HG03103 (cell line): ENCODE measurements around the gene C17orf50.

ENCODE experiments used
- ATAC-seq: cut with Tn5 transposase; IDR thresholded peaks from one replicate; pipeline ENCODE4 v1.9.1; 2021; ENCODE audit warnings: low read depth; ENCODE audit not compliant: unreplicated experiment

Gene C17orf50

GRCh38 chr17:35733366-35733765 is 27.3 kb upstream of the C17orf50 start:
- no peak for ATAC-seq

- no peak for ATAC-seq
Measured at GRCh38 chr17:35734396-35734795, 26.3 kb upstream of the C17orf50 start.

- ATAC-seq, result no peak
Measured at GRCh38 chr17:35735036-35735805, 25.5 kb upstream of the C17orf50 start.

- no peak for ATAC-seq
Measured at GRCh38 chr17:35736236-35736635, 24.5 kb upstream of the C17orf50 start.

GRCh38 chr17:35738519-35739133 is 22.1 kb upstream of the C17orf50 start:
- no peak for ATAC-seq

- ATAC-seq, result no peak
Measured at GRCh38 chr17:35740216-35740615, 20.5 kb upstream of the C17orf50 start.

GRCh38 chr17:35740997-35741931 is 19.4 kb upstream of the C17orf50 start:
- ATAC-seq, result no peak

- ATAC-seq, result no peak
Measured at GRCh38 chr17:35742496-35742895, 18.2 kb upstream of the C17orf50 start.

GRCh38 chr17:35742896-35743477 is 17.7 kb upstream of the C17orf50 start:
- no peak for ATAC-seq

GRCh38 chr17:35743626-35744328 is 16.9 kb upstream of the C17orf50 start:
- no peak for ATAC-seq

- no peak for ATAC-seq
Measured at GRCh38 chr17:35744830-35745229, 15.9 kb upstream of the C17orf50 start.

GRCh38 chr17:35745246-35745645 is 15.4 kb upstream of the C17orf50 start:
- no peak for ATAC-seq

GRCh38 chr17:35745749-35746320 is 14.9 kb upstream of the C17orf50 start:
- ATAC-seq, result no peak

GRCh38 chr17:35747540-35748017 is 13.1 kb upstream of the C17orf50 start:
- ATAC-seq, result no peak

- no peak for ATAC-seq
Measured at GRCh38 chr17:35748341-35748841, 12.3 kb upstream of the C17orf50 start.

- ATAC-seq, result no peak
Measured at GRCh38 chr17:35748979-35749378, 11.7 kb upstream of the C17orf50 start.

GRCh38 chr17:35749560-35750412 is 10.9 kb upstream of the C17orf50 start:
- no peak for ATAC-seq

- no peak for ATAC-seq
Measured at GRCh38 chr17:35750526-35751395, 9.9 kb upstream of the C17orf50 start.
